Measurements from ENCODE around the gene WDFY2.

Gene WDFY2

GRCh38 chr13:51811046-51811445 lies 226.8 kb downstream of the WDFY2 start:
- in situ Hi-C loops (cut with MboI; ENCODE audit: low sequenced_read_pairs): no loop called here

GRCh38 chr13:51811920-51812451 lies 227.7 kb downstream of the WDFY2 start:
- in situ Hi-C loops (cut with MboI; ENCODE audit: low sequenced_read_pairs): no loop called here

- in situ Hi-C loops (cut with MboI; ENCODE audit: low sequenced_read_pairs): no loop called here
These were observed 229.8 kb downstream of the WDFY2 start for GRCh38 chr13:51814071-51814470.

- in situ Hi-C loops (cut with MboI; ENCODE audit: low sequenced_read_pairs): no loop called here
These were observed 230.8 kb downstream of the WDFY2 start for GRCh38 chr13:51814825-51815650.

- in situ Hi-C loops (cut with MboI; ENCODE audit: low sequenced_read_pairs): no loop called here
These were observed 231.6 kb downstream of the WDFY2 start for GRCh38 chr13:51815848-51816247.

GRCh38 chr13:51816604-51817249 lies 232.5 kb downstream of the WDFY2 start:
- in situ Hi-C loops (cut with MboI; ENCODE audit: low sequenced_read_pairs): no loop called here

Measured in HL-60/S4 treated with phorbol 12-myristate 13-acetate at 8.2 ng/mL for 4 days and 3 days (cell line).